ENCODE measurements around the gene PLEKHO1. TPM values are rescaled to one million over a fixed set of nuclear protein-coding genes. Genes with fewer than 3 reads are reported as not detected.
"Not testable (repeated sequence)": the region's sequence is repeated elsewhere in the genome, so short reads cannot be mapped to it uniquely, and the experiment has no call there.

PLEKHO1 gene
- total RNA-seq, 1 donor from 2014 or later = 82.0 TPM

DNA sequence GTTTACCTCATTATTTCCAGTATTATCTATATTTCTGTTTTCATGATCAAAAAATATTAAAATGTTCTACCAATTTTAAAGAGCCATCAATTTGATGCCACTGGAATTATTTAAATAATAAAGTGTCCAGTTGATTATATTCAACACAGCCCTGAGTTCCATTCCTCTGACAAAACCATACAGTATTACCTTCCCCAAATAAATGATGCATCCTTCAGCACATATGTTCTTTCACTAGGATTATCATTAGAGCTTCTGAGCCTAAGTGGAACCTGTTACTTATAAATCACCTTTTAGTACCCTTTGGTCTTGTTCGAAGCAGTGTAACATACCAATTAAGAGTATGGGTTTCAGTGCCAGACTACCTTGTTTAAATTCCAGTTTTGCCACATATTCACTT, 17.3 kb upstream of the PLEKHO1 start:
- no peaks in the 10 kb centered on the region for H3K36me3 ChIP-seq (ENCODE audit: control insufficient read depth, insufficient read depth, low read length)
- no peak for DNase-seq (ENCODE audit: low read depth)
- H3K27me3 ChIP-seq (ENCODE audit: control insufficient read depth, insufficient read depth, low read length) = no peaks in the 10 kb centered on the region
- no peak overlapping the region for H3K4me3 ChIP-seq (ENCODE audit: low read depth, low read length)
- TF ChIP-seq, protein P1, sequence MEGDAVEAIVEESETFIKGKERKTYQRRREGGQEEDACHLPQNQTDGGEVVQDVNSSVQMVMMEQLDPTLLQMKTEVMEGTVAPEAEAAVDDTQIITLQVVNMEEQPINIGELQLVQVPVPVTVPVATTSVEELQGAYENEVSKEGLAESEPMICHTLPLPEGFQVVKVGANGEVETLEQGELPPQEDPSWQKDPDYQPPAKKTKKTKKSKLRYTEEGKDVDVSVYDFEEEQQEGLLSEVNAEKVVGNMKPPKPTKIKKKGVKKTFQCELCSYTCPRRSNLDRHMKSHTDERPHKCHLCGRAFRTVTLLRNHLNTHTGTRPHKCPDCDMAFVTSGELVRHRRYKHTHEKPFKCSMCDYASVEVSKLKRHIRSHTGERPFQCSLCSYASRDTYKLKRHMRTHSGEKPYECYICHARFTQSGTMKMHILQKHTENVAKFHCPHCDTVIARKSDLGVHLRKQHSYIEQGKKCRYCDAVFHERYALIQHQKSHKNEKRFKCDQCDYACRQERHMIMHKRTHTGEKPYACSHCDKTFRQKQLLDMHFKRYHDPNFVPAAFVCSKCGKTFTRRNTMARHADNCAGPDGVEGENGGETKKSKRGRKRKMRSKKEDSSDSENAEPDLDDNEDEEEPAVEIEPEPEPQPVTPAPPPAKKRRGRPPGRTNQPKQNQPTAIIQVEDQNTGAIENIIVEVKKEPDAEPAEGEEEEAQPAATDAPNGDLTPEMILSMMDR (IDR thresholded peaks at IDR 0.05; ENCODE audit: insufficient read depth, low read length, poor library complexity, severe bottlenecking) = no peak

- Histone ChIP-seq H3K27me3 (ENCODE audit: control insufficient read depth, insufficient read depth, low read length) (no peaks in the 10 kb centered on the region), H3K36me3 (ENCODE audit: control insufficient read depth, insufficient read depth, low read length) (no peaks in the 10 kb centered on the region), H3K4me3 (ENCODE audit: low read depth, low read length) (no peak overlapping the region)
- no peak for DNase-seq (ENCODE audit: low read depth)
- TF ChIP-seq, protein P1 (IDR thresholded peaks at IDR 0.05; ENCODE audit: insufficient read depth, low read length, poor library complexity, severe bottlenecking) = no peak
These were observed 15.2 kb upstream of the PLEKHO1 start for GRCh38 chr1:150134537-150134936.

DNA sequence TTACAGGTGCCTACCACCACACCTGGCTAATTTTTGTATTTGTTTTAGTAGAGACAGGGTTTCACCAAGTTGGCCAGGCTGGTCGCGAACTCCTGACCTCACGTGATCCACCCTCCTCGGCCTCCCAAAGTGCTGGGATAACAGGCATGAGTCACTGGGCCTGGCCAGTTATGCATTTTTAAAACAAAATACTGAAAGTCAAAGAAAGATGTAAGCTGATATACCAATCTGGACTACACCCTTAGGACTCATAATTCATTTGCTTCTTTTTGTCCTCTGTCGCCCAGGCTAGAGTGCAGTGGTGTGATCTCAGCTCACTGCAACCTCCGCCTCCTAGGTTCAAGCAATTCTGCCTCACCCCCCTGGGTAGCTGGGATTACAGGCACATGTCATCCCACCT, 14.3 kb upstream of the PLEKHO1 start:
- DNase-seq (ENCODE audit: low read depth); H3K27me3 ChIP-seq (ENCODE audit: control insufficient read depth, insufficient read depth, low read length); H3K4me3 ChIP-seq (ENCODE audit: low read depth, low read length); H3K36me3 ChIP-seq (ENCODE audit: control insufficient read depth, insufficient read depth, low read length): not testable (repeated sequence)

GRCh38 chr1:150138044-150138443, 11.7 kb upstream of the PLEKHO1 start:
- TF ChIP-seq, protein P1 (IDR thresholded peaks at IDR 0.05; ENCODE audit: insufficient read depth, low read length, poor library complexity, severe bottlenecking) = no peak
- no peaks in the 10 kb centered on the region for H3K36me3 ChIP-seq (ENCODE audit: control insufficient read depth, insufficient read depth, low read length)

DNA sequence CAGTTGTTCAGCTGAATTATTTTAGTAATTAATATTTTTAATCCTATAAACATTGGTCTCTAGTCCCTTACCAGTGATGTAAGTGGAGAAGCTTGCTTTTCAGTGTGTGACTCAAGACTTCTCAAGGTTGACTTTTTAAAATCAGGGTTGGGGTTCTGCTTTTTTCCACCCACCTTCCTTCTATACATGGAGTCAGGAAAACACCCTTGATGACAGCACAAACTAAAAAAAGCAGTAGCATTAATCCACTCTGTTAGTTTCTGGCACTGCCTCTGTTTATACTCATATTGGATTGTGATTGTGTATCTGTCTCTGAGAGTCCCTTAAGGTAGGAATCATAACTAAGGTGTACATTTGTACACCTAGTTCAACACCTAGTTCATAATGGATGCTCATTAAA, 8.3 kb upstream of the PLEKHO1 start:
- Histone ChIP-seq H3K4me3 (ENCODE audit: low read depth, low read length) (no peak overlapping the region), H3K36me3 (ENCODE audit: control insufficient read depth, insufficient read depth, low read length) (no peaks in the 10 kb centered on the region), H3K27me3 (ENCODE audit: control insufficient read depth, insufficient read depth, low read length) (no peaks in the 10 kb centered on the region)
- no peak for DNase-seq (ENCODE audit: low read depth)
- TF ChIP-seq, protein P1 (IDR thresholded peaks at IDR 0.05; ENCODE audit: insufficient read depth, low read length, poor library complexity, severe bottlenecking) = no peak

More at GRCh38 chr1:150138044-150138443, 11.7 kb upstream of the PLEKHO1 start:
- DNase-seq (ENCODE audit: low read depth) = no peak
- H3K4me3 ChIP-seq (ENCODE audit: low read depth, low read length) = no peak overlapping the region
- H3K27me3 ChIP-seq (ENCODE audit: control insufficient read depth, insufficient read depth, low read length) = no peaks in the 10 kb centered on the region

DNA sequence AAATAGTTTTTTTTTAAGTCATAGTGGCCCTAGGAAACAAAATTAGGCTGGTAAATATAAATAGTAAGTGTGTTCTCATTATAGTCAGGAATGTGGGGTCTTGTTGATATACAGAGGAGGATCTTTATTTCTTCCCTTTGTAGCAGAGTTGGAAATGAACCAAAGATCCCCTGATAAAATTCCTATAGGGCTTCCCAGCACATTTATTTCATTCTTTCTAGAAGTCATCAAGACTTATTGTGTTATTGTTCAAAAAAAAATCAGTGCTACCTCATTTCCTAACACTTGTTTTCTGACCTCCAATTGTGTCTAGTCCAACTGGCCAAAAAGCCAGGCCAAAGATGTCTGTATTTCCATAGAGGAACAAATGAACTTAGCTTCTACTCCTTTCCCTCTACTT, 7.6 kb upstream of the PLEKHO1 start:
- DNase-seq (ENCODE audit: low read depth) = no peak
- Histone ChIP-seq H3K36me3 (ENCODE audit: control insufficient read depth, insufficient read depth, low read length) (no peaks in the 10 kb centered on the region), H3K27me3 (ENCODE audit: control insufficient read depth, insufficient read depth, low read length) (no peaks in the 10 kb centered on the region), H3K4me3 (ENCODE audit: low read depth, low read length) (no peak overlapping the region)
- TF ChIP-seq, protein P1 (IDR thresholded peaks at IDR 0.05; ENCODE audit: insufficient read depth, low read length, poor library complexity, severe bottlenecking) = no peak
